Measurements from ENCODE around the gene NIPAL3.
"Not testable (repeated sequence)": the region's sequence is repeated elsewhere in the genome, so short reads cannot be mapped to it uniquely, and the experiment has no call there.

The NIPAL3 gene

DNA sequence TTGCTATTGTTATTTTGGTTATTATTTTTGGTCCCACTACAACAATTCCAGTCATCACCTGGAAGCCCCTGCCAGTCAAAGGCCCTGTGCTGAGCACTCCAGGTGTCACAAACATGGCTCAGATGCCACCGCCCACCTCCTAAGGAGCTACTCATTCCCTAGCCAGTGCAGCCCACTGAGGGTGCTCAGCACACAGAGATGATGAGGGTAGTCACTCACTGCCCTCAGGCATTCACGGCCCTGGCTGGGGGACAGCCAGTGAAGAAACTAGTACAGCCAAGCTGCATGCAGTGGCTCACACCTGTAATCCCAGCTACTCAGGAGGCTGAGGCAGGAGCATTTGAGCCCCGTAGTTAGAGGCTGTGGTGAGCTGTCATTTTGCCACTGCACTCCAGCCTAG lies 42.3 kb downstream of the NIPAL3 start:
- DNase-seq (ENCODE audit: low read depth in 2 of 2): no peak

DNA sequence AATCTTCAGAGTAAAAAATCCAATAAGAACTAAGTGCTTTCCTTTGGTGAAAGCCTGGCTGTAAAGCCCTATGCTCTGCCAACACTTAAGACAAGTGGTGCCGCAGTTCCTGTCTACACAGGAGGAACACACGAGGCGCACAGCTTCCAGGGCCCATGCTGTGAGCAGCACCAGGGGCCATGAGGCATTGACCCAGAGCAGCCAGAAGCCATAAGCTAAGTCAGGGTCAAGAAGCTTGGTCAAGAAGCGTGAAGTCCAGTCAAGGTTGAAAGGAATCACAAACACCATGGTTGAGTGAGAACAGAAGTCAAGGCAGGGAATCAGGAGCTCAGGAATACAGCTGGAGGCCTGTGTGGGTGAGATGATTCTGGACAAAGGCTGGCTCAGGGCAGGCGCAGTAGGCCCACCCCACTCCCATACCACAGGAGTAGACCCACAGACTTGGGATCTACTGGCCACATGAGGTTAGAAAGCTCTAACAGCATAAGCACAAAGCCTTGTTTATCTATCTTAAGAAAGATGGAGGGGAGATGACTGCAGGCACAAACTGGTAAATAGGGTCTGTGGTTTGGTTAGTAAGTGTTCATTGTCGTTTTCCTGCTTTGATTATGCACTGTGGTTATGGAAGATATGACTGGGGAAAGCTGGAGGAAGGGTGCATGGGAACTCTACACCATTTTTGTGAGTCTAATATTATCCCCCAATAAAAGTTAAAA lies 44.1 kb downstream of the NIPAL3 start:
- no peak for DNase-seq (ENCODE audit: low read depth in 2 of 2)

DNA sequence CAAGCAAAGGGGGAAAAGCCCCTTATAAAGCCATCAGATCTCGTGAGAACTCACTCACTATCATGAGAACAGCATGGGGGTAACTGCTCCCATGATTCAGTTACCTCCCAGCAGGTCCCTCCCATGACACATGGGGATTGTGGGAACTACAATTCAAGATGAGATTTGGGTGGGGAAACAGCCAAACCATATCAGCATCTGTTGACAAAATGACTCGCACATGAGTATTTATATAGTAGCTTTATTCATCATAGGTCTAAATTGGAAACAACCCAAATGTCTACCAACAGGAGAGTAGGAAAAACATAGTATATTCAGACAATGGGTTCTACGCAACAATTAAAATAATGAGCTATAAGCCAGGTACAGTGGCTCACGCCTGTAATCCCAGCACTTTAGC lies 46.5 kb downstream of the NIPAL3 start:
- not testable (repeated sequence) for DNase-seq (ENCODE audit: low read depth in 2 of 2)

DNA sequence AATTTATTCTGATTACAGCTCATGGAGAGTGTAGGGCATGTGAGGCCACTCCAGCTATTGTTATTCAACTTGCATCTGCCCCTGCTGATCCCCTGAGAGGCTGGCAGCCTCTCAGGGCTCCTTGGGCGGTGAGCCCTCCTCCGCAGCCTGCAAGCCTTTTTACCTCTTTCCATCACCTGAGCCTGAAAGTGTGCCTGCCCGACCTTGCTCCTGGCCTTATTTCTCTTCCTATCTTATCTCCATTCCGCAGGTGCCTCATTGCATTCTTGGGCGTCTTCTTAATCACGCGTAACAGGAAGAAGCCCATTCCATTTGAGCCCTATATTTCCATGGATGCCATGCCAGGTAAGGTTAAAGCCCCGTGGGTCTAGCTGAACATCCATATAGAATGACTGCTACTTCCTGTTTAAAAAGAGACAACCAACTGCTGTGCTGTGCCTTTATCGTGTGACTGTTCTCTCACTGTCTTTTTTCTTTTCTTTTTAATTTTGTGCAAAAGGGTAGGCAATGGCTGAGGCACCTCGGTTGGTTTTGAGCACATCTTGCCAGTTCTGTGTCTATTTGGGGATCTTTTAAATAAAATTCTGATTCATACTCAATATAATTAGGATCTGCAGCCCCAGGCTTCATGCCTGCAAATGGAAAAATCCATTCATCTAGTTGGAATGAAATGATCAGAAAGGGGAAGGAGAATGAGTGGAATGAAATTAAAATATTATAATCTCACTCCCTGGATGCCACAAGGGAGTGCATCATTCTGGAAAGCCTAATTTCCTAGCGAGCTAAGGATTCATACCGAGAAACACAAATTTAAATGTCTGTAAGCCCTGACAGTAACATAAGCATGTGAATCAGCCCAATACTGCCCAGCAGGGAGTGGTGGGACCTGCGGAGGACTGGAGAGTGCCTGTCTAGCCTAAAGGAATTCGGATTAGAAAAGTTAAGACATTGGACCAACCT lies 48.5 kb downstream of the NIPAL3 start:
- DNase-seq (ENCODE audit: low read depth in 2 of 2): no peak

DNA sequence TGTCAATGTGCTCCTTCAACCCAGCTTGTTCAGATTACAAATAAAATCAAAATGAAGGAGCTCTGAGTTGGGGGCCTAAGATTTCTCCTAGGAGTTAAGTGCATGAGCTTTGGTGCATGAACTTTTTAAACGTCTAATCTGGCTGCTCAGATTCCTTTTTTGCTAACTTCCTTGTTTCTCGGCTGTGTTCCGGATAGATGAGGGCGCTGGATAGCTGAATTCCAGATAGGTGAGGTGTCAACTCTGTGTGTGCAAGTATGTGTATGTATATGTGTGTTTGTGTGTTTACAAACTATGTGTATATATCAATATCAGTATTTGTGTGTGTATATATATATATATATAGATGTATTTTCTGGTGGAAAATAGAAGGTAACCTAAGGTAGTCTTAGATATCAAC lies 49.5 kb downstream of the NIPAL3 start:
- no peak for DNase-seq (ENCODE audit: low read depth in 2 of 2)

DNA sequence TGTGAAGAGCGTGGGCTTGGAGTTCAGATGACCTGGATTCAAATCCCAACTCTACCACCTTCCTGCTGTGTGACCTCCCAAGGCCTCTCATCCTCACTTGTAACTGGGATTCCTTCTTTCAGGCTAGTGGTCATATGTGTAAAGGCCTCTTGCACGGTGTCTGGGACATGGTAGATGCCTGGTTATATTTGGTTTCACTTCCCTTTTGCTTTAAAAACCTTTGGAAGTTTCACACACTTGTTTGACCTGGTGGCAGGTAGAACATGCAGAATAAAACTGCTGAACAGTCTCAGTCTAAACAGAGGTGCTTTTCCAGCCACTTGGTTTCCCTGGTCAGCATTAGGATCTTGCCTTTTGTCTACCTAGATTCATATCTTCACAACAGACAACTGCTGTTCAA lies 50.0 kb downstream of the NIPAL3 start:
- DNase-seq (ENCODE audit: low read depth in 2 of 2): no peak

DNA sequence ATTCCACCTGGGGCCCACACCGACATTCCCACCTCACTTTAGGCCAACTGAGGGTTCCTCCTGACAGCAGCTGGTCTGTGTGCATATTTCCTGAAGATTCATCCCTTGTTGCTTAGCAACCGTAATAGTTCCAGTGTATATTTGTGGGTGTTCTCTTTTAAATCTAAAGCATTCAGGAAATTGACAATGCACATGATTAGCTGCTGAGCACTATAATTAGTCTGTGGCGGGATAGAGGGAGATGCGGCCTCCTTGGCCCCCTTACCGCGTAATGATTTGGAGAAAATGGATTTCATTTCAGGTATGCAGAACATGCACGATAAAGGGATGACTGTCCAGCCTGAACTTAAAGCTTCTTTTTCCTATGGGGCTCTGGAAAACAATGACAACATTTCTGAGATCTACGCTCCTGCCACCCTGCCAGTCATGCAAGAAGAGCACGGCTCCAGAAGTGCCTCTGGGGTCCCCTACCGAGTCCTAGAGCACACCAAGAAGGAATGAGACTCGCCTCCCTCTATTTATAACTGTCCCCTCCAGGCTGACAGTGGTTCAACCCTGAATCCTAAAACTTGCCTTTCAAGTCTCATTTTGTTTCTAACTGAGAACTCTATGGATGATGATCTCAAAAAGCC lies 53.2 kb downstream of the NIPAL3 start:
- no peak for DNase-seq (ENCODE audit: low read depth in 2 of 2)

DNA sequence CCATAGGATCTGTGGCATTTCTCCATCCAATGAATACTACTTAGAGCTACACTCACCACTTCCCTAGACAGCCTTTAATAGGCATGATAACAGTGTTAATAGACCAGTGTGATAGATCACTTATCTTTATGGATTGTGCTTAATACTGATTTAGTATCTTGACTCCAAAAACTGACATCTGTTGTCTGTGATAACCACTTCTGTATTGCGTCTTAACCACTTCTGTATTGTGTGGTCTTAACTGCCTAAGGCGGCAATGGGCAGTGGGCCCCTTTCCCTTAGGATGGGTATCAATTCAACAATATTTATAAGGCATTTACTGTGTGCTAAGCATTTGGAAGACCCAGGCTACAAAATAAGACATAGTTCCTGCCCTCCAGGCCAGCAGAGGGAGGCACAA lies 55.0 kb downstream of the NIPAL3 start:
- DNase-seq (ENCODE audit: low read depth in 2 of 2): no peak

DNA sequence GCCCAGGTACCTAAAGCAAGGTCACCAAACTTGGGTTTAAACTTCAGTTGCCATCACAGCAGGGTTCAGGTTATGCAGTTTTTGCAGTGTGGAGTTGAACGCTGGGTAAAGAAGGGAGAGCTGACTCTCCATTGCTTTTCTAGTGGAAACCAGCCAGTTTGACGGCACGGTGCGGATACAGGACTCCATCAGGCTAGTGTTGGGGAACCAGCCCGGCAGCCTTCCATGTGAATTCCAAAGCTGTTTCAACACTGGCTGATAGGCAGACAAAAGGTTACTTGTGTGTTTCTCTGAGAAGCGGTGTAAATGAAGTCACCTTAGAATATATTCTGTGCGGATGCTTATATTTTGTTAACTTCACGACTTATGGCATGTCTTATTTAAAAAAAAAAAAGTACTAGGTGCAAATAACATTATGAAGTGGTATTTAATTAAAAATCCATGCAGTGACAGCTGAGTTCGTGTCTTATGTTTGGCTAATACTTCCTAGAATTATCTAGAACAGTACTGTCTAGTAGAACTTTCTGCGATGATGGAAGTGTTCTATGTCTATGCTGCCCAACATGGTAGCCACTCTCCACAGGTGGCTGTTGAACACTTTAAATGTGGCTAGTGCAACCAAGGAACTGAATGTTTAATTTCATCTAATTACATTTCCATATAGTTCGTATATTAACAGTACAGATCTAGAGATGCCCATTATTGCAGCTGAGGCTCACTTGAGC lies 57.1 kb downstream of the NIPAL3 start:
- DNase-seq (ENCODE audit: low read depth in 2 of 2): no peak

DNA sequence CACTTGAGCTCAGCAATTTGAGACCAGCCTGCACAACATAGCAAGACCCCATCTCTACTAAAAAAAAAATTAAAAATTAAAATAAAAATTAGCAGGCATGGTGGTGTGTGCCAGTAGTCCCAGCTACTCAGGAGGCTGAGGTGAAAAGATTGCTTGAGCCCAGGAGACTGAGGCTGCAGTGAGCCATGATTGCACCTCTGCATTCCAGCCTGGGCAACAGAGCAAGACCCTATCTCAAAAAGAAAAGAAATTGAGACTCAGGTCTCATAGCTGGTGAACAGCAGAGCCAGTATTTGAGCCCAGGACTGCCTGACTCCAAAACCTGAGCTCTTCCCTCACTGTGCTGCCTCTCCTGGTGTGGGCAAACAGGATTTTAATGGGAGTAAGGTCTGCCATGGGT lies 58.6 kb downstream of the NIPAL3 start:
- DNase-seq (ENCODE audit: low read depth in 2 of 2): no peak

DNA sequence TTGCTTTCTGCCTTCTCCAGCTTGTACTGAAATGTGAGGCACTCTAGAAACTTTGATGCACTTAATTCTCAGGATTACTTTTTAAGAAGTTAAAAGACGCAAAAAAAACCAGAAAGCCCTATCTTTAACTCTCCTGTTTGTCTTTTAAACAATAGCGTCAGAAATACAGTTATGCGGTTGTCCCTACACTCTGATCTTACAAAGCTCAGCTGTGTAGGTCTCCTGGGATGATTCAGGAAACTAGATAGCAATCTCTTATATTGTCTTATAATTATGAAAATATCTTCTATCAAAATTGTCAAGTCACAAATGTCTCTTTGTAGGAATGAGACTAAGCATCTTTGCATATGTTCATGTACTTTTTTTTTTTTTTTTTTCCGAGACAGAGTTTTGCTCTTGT lies 60.1 kb downstream of the NIPAL3 start:
- no peak for DNase-seq (ENCODE audit: low read depth in 2 of 2)

DNA sequence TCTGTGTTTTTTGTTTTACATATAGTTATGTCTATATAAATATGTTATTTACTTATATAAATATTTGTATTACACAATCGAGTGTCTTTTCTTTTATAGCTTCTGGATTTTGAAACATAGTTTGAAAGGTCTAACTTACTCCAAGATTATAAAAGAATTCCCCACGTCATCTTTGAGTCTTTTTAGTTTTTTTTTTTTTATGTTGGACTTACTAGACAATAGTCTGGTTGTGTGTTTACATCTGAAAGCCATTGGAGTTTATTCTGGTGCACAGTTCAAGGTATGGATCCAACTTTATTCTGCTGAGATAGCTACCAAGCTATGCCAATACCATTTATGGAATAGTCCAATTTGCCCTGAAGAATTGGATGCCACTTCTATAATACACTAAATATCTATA lies 61.0 kb downstream of the NIPAL3 start:
- DNase-seq (ENCODE audit: low read depth in 2 of 2): no peak

DNA sequence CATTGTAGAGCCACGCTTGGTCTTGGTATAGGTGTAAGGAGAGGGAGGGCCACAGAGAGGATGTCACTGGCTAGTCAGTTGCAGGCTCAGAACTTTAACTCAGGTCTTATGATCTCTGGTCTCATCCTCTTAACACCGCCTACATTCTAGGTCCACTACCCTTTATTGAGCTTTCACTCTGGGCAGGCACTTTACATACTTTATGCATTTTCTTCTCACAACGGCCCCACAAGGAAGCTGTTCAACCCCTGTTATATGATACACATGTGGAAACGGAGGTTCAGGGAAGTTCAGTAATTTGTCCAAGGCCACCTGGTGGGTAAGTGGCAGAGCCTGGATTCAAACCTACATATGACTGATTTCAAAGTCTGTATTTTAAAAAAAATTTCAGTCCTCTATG lies 61.7 kb downstream of the NIPAL3 start:
- DNase-seq (ENCODE audit: low read depth in 2 of 2): no peak

DNA sequence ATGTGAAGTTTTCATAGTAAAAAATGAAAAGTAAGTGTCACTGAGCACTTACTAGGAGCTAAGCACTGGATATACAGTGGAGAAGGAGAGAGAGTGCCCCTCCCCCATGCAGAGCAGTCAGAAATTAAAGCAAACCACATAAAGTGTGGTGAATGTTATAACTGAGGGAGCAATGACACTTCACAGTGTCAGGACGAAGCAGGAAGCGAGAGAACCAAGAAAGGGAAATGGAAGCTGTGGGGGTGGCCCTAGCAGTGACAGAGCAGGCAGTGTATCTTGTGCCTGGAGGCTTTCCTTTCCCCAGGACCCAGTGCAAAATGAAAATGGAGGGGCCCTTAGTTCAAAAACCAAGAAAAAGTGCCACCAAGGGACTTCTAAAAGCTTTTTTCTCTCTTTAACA lies 65.5 kb downstream of the NIPAL3 start:
- peak; percentile 34 to 45 for DNase-seq (ENCODE audit: low read depth in 2 of 2)

DNA sequence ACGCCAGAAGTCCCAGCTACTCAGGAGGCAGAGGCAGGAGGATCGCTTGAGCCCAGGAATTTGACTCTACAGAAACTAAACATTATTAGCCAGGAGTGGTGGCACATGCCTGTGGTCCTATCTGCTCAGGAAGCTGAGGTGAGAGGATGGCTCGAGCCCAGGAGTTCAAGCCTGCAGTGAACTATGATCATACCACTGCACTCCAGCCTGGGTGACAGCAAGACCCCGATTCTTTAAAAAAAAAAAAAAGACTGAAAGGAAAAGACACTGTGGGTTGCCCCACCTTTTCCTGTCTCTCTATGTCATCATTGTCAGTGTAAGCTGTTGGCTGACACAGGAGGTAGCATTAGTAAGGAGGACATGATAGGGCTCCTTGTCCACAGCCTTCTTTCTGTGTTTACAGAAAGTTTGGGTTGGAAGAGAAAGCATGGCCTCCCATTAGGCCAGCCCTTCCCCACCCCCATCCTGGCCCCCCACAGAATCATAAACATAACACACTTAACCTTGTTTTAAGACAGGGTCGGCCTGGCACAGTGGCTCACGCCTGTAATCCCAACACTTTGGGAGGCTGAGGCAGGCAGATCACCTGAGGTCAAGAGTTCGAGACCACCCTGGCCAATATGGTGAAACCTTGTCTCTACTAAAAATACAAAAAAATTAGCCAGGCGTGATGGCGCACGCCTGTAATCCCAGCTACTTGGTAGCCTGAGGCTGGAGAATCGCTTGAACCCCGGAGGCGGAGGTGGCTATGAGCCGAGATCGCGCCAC lies 66.4 kb downstream of the NIPAL3 start:
- DNase-seq (ENCODE audit: low read depth in 2 of 2): no peak

DNA sequence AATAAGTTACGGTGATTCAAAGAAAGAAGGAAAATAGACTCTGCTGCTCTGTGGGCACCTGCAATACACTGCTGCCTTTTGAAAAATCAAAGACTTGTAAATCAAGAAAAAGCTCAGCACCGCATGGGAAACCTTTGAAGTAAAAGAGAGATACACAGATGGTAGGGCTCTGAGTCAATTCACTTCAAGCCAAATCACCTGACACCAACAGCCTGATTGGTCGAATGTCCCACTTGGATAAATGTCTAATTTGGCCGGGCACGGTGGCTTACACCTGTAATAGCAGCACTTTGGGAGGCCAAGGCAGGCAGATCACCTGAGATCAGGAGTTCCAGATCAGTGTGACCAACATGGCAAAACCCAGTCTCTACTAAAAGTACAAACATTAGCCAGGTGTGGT lies 67.8 kb downstream of the NIPAL3 start:
- DNase-seq (ENCODE audit: low read depth in 2 of 2): no peak

DNA sequence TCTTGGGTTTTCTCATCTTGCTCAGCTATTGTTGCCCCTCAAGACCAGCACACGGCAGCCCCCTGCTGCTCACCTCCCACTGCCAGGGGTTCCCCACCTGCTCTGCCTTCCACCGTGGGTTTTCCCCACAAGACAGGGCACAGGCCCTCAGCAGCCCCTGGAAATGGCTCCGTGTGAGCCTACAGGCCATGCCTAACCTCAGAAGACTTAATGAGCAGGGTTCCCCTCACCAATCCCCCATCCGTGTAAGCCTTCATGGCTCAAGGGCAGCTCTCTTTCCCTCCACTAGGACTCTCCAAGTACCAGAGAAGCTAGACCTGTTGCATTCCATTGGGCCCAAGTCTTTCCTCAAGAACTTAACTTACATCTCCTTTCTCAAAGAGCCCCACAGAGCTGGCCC lies 68.6 kb downstream of the NIPAL3 start:
- DNase-seq (ENCODE audit: low read depth in 2 of 2): no peak

DNA sequence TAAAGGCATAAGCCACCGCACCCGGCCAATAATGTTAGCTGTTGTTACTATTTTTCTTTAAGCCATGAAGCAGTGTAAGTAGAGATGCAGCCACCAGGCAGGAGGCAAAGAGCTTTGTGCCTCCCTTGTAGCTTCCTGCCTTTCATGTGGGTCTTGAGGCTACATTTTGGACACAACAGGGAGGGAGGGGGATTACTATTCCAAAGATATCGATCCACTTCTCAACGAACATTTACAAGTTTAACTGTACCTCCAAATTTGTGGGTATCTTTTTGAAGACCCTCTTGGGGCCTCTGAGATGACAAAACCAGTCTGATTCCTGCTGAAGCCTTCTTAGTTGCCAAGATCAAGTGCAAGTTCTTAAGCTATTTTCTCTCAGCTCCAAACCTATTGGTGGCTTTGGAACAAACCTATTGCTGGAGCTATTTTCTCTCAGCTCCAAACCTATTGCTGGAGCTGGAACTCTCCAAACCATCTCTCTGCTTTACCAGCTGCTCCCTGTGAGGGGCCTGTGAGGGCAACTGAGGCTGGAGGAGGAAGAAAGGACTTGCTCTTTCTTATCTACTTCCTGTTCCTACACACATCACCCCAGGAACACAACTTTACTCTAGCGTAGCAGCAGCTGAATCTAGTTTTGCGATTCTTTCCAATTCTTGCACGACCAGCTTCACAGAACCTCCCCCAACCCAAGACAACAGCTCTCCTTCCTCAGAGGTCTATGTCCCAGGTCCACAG lies 70.9 kb downstream of the NIPAL3 start:
- DNase-seq (ENCODE audit: low read depth in 2 of 2): no peak

DNA sequence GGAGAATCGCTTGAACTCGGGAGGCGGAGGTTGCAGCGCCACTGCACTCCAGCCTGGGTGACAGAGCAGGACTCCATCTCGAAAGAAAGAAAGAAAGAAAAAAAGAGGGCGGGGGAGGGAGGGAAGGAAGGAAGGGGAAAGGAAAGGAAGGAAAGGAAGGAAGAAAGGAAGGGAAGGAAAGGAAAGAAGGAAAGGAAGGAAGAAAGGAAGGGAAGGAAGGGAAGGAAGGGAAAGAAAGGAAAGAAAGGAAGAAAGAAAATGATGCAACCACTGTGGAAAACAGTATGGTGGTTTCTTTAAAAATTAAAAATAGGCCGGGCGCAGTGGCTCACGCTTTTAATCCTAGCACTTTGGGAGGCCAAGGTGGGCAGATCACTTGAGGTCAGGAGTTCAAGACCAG lies 71.9 kb downstream of the NIPAL3 start:
- no peak for DNase-seq (ENCODE audit: low read depth in 2 of 2)

DNA sequence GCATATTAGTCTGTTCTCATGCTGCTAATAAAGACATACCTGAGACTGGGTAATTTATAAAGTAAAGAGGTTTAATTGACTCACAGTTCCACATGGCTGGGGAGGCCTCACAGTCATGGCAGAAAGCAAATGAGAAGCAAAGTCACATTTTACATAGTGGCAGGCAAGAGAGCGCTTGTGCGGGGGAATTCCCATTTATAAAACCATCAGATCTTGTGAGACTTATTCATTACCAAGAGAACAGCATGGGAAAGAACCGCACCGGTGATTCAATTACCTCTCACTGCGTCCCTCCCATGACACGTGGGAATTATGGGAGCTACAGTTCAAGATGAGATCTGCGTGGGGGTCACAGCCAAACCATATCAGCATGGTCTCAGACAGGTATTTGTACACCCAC lies 72.6 kb downstream of the NIPAL3 start:
- DNase-seq (ENCODE audit: low read depth in 2 of 2): peak; percentile 53 to 66

DNA sequence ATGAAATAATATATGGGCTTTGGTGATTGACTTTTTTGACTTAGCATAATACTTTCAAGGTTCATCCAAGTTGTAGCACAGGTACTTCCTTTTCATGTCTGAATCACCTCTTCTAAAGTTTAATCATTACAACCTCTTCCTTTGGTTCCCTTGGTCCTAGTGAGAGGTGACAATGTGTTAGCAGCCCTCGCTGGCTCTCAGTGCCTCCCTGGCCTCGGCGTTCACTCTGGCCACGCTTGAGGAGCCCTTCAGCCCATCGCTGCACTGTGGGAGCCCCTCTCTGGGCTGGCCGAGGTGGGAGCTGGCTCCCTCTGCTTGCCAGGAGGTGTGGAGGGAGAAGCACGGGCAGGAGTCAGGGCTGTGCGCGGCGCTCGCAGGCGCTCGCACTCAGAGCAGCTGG lies 74.1 kb downstream of the NIPAL3 start:
- DNase-seq (ENCODE audit: low read depth in 2 of 2): no peak

Data from activated CD4-positive, alpha-beta T cell treated with anti-CD3 and anti-CD28 coated beads for 24 hours (primary cell).